ENCODE results near the gene RAB40B.

DNA sequence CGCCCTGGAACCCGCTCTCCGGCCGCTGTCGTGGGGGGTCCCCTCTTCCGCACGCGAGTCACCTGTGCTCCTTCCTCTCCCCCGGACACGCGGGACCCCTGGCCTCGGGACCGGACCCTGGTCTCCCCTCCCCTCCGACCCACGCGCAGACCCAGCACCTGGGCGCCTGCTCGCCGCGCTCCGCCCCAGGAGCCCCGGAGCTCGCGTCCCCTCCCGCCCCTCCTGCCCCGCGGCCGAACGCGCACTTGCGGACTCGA lies 762 bp downstream of the RAB40B start:
- TF ChIP-seq CTCF (CRISPR knock-in tag; IDR thresholded peaks at IDR 0.05): no peak
- no peak for TF ChIP-seq TAF1 (CRISPR knock-in tag; IDR thresholded peaks at IDR 0.05)
- no peak; the same call in 1 of the 2 replicates for TF ChIP-seq ZNF274 (CRISPR knock-in tag; IDR thresholded peaks at IDR 0.05)
